Fibroblast of the aortic adventitia (primary cell): ENCODE results near the gene SHC4. TPM values are rescaled to one million over a fixed set of nuclear protein-coding genes. Genes with fewer than 3 reads are reported as not detected.

Experiments
- DNase-seq: peaks from one replicate; pipeline ENCODE4 v3.0.0-alpha.2; 2010; ENCODE audit warnings: low read depth
- H3K4me3 ChIP-seq: 2 replicates; pipeline ENCODE4 v1.5.1; 2011; ENCODE audit warnings: low read depth, mild to moderate bottlenecking, control low read depth, low read length, moderate library complexity
- CTCF ChIP-seq: IDR thresholded peaks from 2 replicates; pipeline ENCODE4 v1.5.1; 2011; ENCODE audit warnings: mild to moderate bottlenecking, low read length, control low read depth, inconsistent platforms; ENCODE audit not compliant: insufficient read depth
- total RNA-seq: library from RNA; depleted of rRNA; stranded (reverse); fragments of >200 nt; gene quantifications from 2 replicates; pipeline ENCODE4 v1.2.3, GENCODE V29; 2012; ENCODE audit warnings: low replicate concordance

The SHC4 gene
- total RNA-seq, 1 donor, result 2.2 TPM

GRCh38 chr15:48889925-48890324, 73.8 kb downstream of the SHC4 start:
- DNase-seq, result no peak
- H3K4me3 ChIP-seq, result no peak overlapping the region
- no peak for TF ChIP-seq CTCF

GRCh38 chr15:48888836-48889235, 74.9 kb downstream of the SHC4 start:
- DNase-seq, result peak; percentile 70
- TF ChIP-seq CTCF, result no peak
- no peak overlapping the region for H3K4me3 ChIP-seq

- DNase-seq, result no peak
- no peak for TF ChIP-seq CTCF
Observed at GRCh38 chr15:48888191-48888590, 75.5 kb downstream of the SHC4 start.

GRCh38 chr15:48887144-48887543, 76.6 kb downstream of the SHC4 start:
- TF ChIP-seq CTCF, result no peak
- no peak overlapping the region for H3K4me3 ChIP-seq
- no peak for DNase-seq

More at GRCh38 chr15:48888191-48888590, 75.5 kb downstream of the SHC4 start:
- no peak overlapping the region for H3K4me3 ChIP-seq

GRCh38 chr15:48883699-48884098, 80.0 kb downstream of the SHC4 start:
- no peak overlapping the region for H3K4me3 ChIP-seq
- DNase-seq, result no peak
- TF ChIP-seq CTCF, result no peak

- peak overlapping the region; percentile 98 for H3K4me3 ChIP-seq
- TF ChIP-seq CTCF, result no peak
- DNase-seq, result no peak
Observed at GRCh38 chr15:48880070-48880634, 83.6 kb downstream of the SHC4 start.
